Psoas muscle (tissue), 8 donors: Measurements from ENCODE around the gene DNAJC9. TPM values are rescaled to one million over a fixed set of nuclear protein-coding genes. Genes with fewer than 3 reads are reported as not detected.

Source experiments
- ATAC-seq, 4 donors: fragments of 200-7000 bp; cut with Tn5 transposase; one replicate each; pipeline ENCODE4 v1.9.1; 2020; ENCODE audit warnings: moderate library complexity in 3 of 4, mild to moderate bottlenecking in 2 of 4
- DNase-seq, 2 donors: peaks; one replicate each; pipeline ENCODE4 v3.0.0-alpha.2; 2020
- H3K27ac ChIP-seq: fragments of 200-600 bp; one replicate; pipeline ENCODE4 v1.8.0; 2022
- H3K27me3 ChIP-seq, 3 donors: fragments of 200-600 bp in 1 of 3; one replicate each; pipeline versions ENCODE4 v1.6.1 to v1.8.0; 2013 to 2022; ENCODE audit warnings: low read length in 2 of 3, mild to moderate bottlenecking in 2 of 3, moderate library complexity in 1 of 3; ENCODE audit not compliant: insufficient read depth in 3 of 3
- H3K36me3 ChIP-seq, 2 donors: fragments of 200-600 bp in 1 of 2; one replicate each; pipeline versions ENCODE4 v1.6.1 to v1.8.0; 2013 to 2022; ENCODE audit warnings: low read depth in 1 of 2, mild to moderate bottlenecking in 1 of 2, moderate library complexity in 1 of 2; ENCODE audit not compliant: insufficient read depth in 1 of 2
- H3K4me1 ChIP-seq: fragments of 200-600 bp; one replicate; pipeline ENCODE4 v1.8.0; 2022
- H3K4me3 ChIP-seq: fragments of 200-600 bp; one replicate; pipeline ENCODE4 v1.8.0; 2022; ENCODE audit warnings: mild to moderate bottlenecking
- H3K9me3 ChIP-seq: fragments of 200-600 bp; one replicate; pipeline ENCODE4 v1.8.0; 2022
- CTCF ChIP-seq: fragments of 200-600 bp; IDR thresholded peaks from one replicate; pipeline ENCODE4 v1.8.0; 2022; ENCODE audit warnings: antibody characterized with exemption
- WGBS, 3 donors: extraction: QIAGEN DNeasy Blood & Tissue Kit; methylation state at CpG; one replicate each; pipeline versions ENCODE4 v1.1.6 to v1.1.7; 2013; 5-methylcytosine and 5-hydroxymethylcytosine counted together
- intact Hi-C, 2 donors: fragments of 100-400 bp; cut with DNase I; formaldehyde crosslinking; loops; one replicate each; pipeline versions ENCODE4 v1.11.0 to v1.14.2; 2022
- polyA plus RNA-seq, 3 donors: library from polyadenylated mRNA; stranded (reverse); fragments of 200-250 nt; gene quantifications; one replicate each; pipeline ENCODE4 v1.2.3, GENCODE V29; 2013
- total RNA-seq, 4 donors: library from RNA; stranded (reverse); fragmentation: NEBNext Ultra II Directional in 2 of 4; extraction: Animal tissue kit (Norgen Biotek cat#: 25700) in 2 of 4; gene quantifications; one replicate each; pipeline versions ENCODE4 v1.2.1 to v1.2.4, GENCODE V29; 2021 to 2023
- donor health status: healthy with polysubstance abuse.
- donor health status: DM: no; HTN: no; CAD: no; lungs with moderate emphysema.
- donor health status: Bipolar disorder and iron deficiency.
- donor health status: healthy.
- donor health status: DM: yes; HTN: yes; CAD: no.
- donor health status: DM: no; HTN: no; CAD: no.
- donor health status: DM: no; HTN: no; CAD: no.
- donor health status: DM: yes; HTN: yes; CAD: no.

The DNAJC9 gene
- total and polyA plus RNA-seq, 7 donors, result 6.3 to 16.6 (median 9.3) TPM

GRCh38 chr10:73233883-73234282 is 13.2 kb downstream of the DNAJC9 start:
- H3K27me3 ChIP-seq, result no peaks in the 10 kb centered on the region
- no peak for TF ChIP-seq CTCF
- peak overlapping the region; percentile 32 for H3K27ac ChIP-seq
- intact Hi-C loops, result no loop called here
- 81 to 90% (median 87%) methylated on average over 2 of the region's 2 CpGs for WGBS, 3 donors
- DNase-seq, result no peak
- H3K36me3 ChIP-seq, result peaks cover 4 to 83% of the 10 kb centered on the region in 2 donors
- no peaks in the 10 kb centered on the region for H3K9me3 ChIP-seq
- peaks cover 10% of the 10 kb centered on the region for H3K4me1 ChIP-seq
- H3K4me3 ChIP-seq, result no peak overlapping the region
- ATAC-seq, result peak in 3 of 4 donors; percentile 31 to 80 (median 63)

GRCh38 chr10:73232887-73233286 is 14.2 kb downstream of the DNAJC9 start:
- TF ChIP-seq CTCF, result no peak
- ATAC-seq (no peak), DNase-seq (no peak)
- Histone ChIP-seq H3K4me3 (no peak overlapping the region), H3K27ac (no peak overlapping the region), H3K9me3 (no peaks in the 10 kb centered on the region), H3K36me3 (peaks cover 4 to 75% of the 10 kb centered on the region in 2 donors), H3K27me3 (no peaks in the 10 kb centered on the region), H3K4me1 (peaks cover 10% of the 10 kb centered on the region)
- 86 to 91% (median 89%) methylated on average over 8 of the region's 8 CpGs for WGBS, 3 donors
- intact Hi-C loops, result no loop called here

- WGBS, 3 donors, result 71 to 84% (median 80%) methylated on average over 6 of the region's 6 CpGs
- no peak for DNase-seq
- TF ChIP-seq CTCF, result no peak
- H3K4me3 ChIP-seq, result no peak overlapping the region
- H3K27me3 ChIP-seq, result no peaks in the 10 kb centered on the region
- H3K27ac ChIP-seq, result no peak overlapping the region
- H3K4me1 ChIP-seq, result peaks cover 10% of the 10 kb centered on the region
- H3K9me3 ChIP-seq, result no peaks in the 10 kb centered on the region
- ATAC-seq, result no peak
- peaks cover 2 to 49% of the 10 kb centered on the region in 2 donors for H3K36me3 ChIP-seq
- intact Hi-C loops, result no loop called here
Measured at GRCh38 chr10:73229567-73229966, 17.5 kb downstream of the DNAJC9 start.

GRCh38 chr10:73228247-73228646 is 18.8 kb downstream of the DNAJC9 start:
- WGBS, 3 donors, result 90 to 95% (median 95%) methylated on average over 3 of the region's 3 CpGs
- ATAC-seq (no peak), DNase-seq (no peak)
- H3K36me3 ChIP-seq, result peaks cover 2 to 36% of the 10 kb centered on the region in 2 donors
- H3K4me3 ChIP-seq, result no peak overlapping the region
- H3K27me3 ChIP-seq, result no peaks in the 10 kb centered on the region
- no peaks in the 10 kb centered on the region for H3K9me3 ChIP-seq
- TF ChIP-seq CTCF, result no peak
- peaks cover 4% of the 10 kb centered on the region for H3K4me1 ChIP-seq
- intact Hi-C loops, result no loop called here
- no peak overlapping the region for H3K27ac ChIP-seq

- H3K9me3 ChIP-seq, result no peaks in the 10 kb centered on the region
- no peaks in the 10 kb centered on the region for H3K27me3 ChIP-seq
- peaks cover 4% of the 10 kb centered on the region for H3K4me1 ChIP-seq
- peaks cover 2 to 21% of the 10 kb centered on the region in 2 donors for H3K36me3 ChIP-seq
- ATAC-seq (peak; percentile 70 to 85 (median 82)), DNase-seq (no peak)
- no peak for TF ChIP-seq CTCF
- H3K27ac ChIP-seq, result no peak overlapping the region
- H3K4me3 ChIP-seq, result no peak overlapping the region
- intact Hi-C loops, result no loop called here
Measured at GRCh38 chr10:73226663-73227062, 20.4 kb downstream of the DNAJC9 start.
